Cardiac septum (tissue), 1 donor: ENCODE data around the gene MEF2C. TPM values are rescaled to one million over a fixed set of nuclear protein-coding genes. Genes with fewer than 3 reads are reported as not detected.
"Not testable (repeated sequence)": the region's sequence is repeated elsewhere in the genome, so short reads cannot be mapped to it uniquely, and the experiment has no call there.

Experiments used
- DNase-seq: peaks from one replicate; pipeline ENCODE4 v3.0.0-alpha.2; 2020; ENCODE audit warnings: low spot score
- intact Hi-C: fragments of 100-400 bp; cut with DNase I; formaldehyde crosslinking; loops from one replicate; pipeline ENCODE4 v1.14.0; 2022
- total RNA-seq: library from RNA; stranded (reverse); fragmentation: NEBNext Ultra II Directional; extraction: Animal tissue kit (Norgen Biotek cat#: 25700); gene quantifications from one replicate; pipeline ENCODE4 v1.2.1, GENCODE V29; 2021
- donor health status: DM: no; HTN: no; CAD: no.

The MEF2C gene
- total RNA-seq, 1 donor from 2014 or later, result 64.6 TPM

- DNase-seq, result no peak
- intact Hi-C loops, result no loop called here
Observed at GRCh38 chr5:88816195-88816594, 66.8 kb downstream of the MEF2C start.

- DNase-seq, result no peak
Observed at GRCh38 chr5:88815050-88815789, 67.8 kb downstream of the MEF2C start.

GRCh38 chr5:88813805-88814575 is 69.0 kb downstream of the MEF2C start:
- DNase-seq, result no peak
- intact Hi-C loops, result no loop called here

More at GRCh38 chr5:88815050-88815789, 67.8 kb downstream of the MEF2C start:
- intact Hi-C loops, result no loop called here

- DNase-seq, result no peak
- intact Hi-C loops, result no loop called here
Observed at GRCh38 chr5:88813244-88813643, 69.7 kb downstream of the MEF2C start.

DNA sequence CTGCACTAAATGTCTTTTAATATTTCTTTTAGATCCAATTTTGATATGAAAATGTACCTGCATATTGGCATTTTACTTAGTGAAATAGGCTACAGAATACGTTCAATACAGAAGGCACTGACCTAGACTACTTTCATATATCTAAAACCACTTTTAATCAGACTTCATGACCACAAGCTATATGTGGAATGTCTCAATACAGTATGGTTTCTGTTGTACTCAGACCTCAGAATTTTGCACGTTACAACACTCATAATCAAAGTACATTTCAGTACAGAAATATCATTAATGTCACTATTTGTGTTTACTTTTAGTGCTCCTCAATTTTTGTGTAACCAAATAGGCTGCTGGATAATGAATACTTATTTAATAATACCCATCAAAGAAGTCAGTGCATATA is 74.8 kb downstream of the MEF2C start:
- intact Hi-C loops, result no loop called here
- no peak for DNase-seq

- intact Hi-C loops, result no loop called here
- DNase-seq, result no peak
Observed at GRCh38 chr5:88807327-88807726, 75.7 kb downstream of the MEF2C start.

DNA sequence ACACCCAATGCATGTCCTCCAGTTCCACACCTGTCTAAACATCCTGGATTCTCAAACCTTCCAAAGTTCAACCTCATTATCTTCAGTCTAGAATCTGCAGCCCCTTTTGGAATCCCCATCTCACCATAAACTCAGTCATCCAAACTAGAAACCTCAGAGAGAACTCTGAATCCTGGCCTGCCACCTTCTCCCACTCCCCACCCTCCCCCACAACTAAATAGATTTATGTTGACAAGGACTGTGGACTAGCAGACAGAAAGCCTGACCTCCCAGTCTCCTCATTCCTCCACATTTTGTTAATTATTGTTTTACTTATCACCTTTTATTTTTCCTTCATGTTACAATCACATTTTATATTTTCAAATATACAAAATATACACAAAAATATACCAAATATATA is 76.6 kb downstream of the MEF2C start:
- no peak for DNase-seq
- intact Hi-C loops, result no loop called here

DNA sequence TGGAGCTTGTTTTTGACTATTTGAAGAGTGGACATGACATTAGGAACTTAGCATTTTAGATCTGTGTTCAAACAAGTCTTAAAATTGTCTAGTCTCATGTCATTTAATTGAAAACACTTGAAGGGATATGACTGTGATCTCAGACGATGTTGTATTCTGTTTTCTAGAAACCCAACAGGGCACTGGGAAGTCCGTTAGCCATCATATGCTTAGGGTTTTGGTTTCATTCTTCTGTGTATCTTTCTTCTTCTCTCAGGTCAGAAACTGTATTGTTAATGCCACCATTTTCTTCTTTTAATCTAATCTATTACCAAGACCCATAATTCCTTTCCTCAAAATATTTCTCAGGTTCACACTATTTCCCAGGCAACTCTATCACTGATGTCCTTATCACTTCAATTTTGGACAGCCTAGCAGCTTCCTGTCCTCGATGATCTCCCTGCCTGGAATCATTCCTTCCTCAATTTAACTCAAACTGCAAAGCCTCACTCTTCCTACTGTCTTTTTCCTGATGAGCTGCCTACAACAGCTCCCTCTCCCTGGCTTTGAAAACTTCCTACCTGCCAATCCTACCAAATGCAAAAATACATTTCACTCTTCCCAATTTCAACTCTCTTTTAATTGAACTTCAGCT is 77.7 kb downstream of the MEF2C start:
- DNase-seq, result no peak
- intact Hi-C loops, result no loop called here

DNA sequence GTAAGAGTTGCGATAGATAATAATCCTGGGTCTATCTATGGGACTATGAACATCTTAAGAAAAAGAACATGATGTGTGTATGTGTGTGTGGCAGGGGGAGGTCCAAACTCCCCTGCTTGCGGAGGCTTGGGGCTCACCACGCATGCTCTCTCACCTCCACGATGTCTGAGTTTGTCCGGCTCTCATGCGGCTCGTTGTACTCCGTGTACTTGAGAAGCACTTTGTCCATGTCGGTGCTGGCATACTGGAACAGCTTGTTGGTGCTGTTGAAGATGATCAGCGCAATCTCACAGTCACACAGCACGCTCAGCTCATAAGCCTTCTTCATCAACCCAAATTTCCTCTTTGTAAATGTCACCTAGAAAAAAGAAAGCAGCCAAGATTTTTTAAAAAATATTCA is 78.5 kb downstream of the MEF2C start:
- DNase-seq, result no peak
- intact Hi-C loops, result no loop called here

DNA sequence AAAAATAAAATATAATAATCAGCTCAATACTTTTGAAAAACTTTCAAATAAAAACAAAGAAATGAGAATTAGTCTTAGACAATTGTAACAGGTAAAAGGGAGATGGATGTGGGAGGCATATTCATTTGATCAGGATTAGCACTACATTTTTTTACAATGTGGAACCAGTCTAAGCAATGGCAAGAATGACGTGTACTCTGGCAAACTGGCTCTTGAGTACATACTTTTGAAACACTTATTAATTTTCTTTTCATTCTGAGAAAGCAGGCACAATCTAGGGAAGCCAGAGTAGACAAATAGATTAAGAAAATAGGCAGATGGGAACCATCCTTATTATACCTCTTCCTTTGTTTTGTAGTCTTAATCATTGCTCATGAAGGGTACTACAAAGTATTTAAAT is 79.7 kb downstream of the MEF2C start:
- DNase-seq, result no peak
- intact Hi-C loops, result no loop called here

DNA sequence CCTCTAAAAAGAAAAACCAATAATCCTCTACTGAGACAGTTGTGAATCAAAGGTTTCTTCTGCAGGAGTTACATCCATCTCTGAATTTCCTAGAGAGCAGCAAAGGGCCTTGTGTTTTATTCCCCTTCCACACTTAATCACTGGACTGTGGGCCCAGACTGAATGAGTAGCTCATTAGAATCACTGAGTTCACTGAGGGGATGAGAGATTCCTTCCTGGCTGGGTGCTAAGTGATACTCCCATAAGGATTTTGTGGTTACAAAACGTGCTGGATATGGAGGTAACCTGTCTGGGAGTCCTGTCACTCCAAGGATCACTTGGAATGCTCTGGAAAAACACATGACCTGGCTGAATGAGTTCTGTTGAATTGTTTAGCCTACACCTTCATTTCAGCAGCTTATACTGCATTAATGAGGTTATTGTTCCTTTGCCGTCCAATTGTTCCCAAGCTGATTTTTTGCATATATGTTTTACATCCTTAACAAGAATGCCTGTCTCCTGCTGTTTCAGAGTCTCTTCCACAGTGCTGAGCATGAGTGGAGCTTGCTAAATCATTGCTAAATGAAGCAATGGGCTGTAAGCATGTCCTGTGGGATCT is 82.9 kb downstream of the MEF2C start:
- no peak for DNase-seq
- intact Hi-C loops, result no loop called here

- DNase-seq, intact Hi-C loops: not testable (repeated sequence)
Observed at GRCh38 chr5:88798933-88799332, 84.1 kb downstream of the MEF2C start.

DNA sequence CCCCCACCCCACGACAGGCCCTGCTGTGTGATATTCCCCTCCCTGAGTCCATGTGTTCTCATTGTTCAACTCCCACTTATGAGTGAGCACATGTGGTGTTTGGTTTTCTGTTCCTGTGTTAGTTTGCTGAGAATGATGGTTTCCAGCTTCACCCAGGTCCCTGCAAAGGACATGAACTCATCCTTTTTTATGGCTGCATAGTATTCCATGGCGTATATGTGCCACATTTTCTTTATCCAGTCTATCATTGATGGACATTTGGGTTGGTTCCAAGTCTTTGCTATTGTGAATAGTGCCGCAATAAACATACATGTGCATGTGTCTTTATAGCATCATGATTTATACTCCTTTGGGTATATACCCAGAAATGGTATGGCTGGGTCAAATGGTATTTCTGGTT is 89.2 kb downstream of the MEF2C start:
- DNase-seq, intact Hi-C loops: not testable (repeated sequence)

DNA sequence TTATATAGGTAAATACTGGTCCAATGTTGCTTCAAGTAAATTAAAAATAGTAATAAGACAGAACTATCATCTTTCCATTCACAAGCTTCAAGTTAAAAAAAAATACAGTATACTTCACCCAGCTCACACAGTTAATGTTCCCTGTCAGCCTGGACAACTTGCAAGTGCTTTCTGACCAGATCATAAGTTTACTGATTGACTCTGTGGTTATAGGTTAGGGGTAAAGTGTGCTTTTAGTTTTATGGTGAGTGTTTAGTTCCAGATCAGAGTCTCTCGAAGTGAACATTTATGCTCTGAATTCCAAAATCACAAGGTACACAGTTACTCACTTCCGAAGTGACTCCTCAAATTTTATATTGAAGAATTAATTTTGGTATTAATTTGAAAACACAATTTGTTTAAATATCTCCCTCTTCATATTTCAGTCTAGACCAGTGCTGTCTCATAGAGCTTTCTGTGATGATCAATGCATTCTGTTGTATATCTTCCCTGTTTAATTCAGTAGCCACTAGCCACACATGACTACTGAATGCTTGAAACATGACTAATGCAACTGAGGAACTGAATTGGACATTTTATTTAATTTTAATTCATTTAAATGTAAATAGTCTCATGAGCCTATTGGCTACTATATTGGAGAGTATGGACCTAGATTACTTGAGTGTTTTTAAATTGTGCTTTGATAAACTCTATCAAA is 90.7 kb downstream of the MEF2C start:
- DNase-seq, result no peak
- intact Hi-C loops, result no loop called here

DNA sequence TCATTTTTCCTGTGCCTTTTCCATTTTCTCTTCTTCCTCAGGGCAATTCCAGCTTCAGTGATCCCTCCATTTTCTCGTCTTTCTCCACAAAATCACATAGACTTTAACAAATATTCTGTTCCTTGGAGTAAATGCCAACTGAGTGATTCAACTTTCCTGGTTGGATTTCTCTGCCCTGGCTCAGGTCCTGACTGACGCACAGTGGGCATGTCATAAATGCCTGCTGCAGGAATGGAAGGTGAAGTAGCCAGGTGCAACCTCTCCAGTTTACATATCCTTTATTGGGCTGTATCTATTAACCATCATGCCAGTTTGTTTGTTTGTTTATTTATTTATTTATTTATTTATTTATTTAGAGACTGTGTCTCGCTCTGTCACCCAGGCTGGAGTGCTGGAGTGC is 95.1 kb downstream of the MEF2C start:
- DNase-seq, result no peak
- intact Hi-C loops, result loop anchor here (2.0 to 5.0 kb wide), 2 partner anchors 56 to 97 kb away; no protein-coding TSS in a partner anchor

GRCh38 chr5:88786789-88787188 is 96.2 kb downstream of the MEF2C start:
- intact Hi-C loops, result loop anchor here (2.0 to 5.0 kb wide), 2 partner anchors 54 to 98 kb away; no protein-coding TSS in a partner anchor
- DNase-seq, result no peak

GRCh38 chr5:88785746-88786565 is 97.0 kb downstream of the MEF2C start:
- DNase-seq, result no peak

GRCh38 chr5:88782571-88782970 is 100.4 kb downstream of the MEF2C start:
- DNase-seq, result no peak
- intact Hi-C loops, result no loop called here

More at GRCh38 chr5:88785746-88786565, 97.0 kb downstream of the MEF2C start:
- intact Hi-C loops, result loop anchor here (2.0 to 5.0 kb wide), 3 partner anchors 41 to 99 kb away; no protein-coding TSS in a partner anchor

- DNase-seq, result no peak
- intact Hi-C loops, result no loop called here
Observed at GRCh38 chr5:88780736-88781135, 102.2 kb downstream of the MEF2C start.
